ENCODE measurements around the gene PRR11.
"Not testable (repeated sequence)": the region's sequence is repeated elsewhere in the genome, so short reads cannot be mapped to it uniquely, and the experiment has no call there.

Gene PRR11

DNA sequence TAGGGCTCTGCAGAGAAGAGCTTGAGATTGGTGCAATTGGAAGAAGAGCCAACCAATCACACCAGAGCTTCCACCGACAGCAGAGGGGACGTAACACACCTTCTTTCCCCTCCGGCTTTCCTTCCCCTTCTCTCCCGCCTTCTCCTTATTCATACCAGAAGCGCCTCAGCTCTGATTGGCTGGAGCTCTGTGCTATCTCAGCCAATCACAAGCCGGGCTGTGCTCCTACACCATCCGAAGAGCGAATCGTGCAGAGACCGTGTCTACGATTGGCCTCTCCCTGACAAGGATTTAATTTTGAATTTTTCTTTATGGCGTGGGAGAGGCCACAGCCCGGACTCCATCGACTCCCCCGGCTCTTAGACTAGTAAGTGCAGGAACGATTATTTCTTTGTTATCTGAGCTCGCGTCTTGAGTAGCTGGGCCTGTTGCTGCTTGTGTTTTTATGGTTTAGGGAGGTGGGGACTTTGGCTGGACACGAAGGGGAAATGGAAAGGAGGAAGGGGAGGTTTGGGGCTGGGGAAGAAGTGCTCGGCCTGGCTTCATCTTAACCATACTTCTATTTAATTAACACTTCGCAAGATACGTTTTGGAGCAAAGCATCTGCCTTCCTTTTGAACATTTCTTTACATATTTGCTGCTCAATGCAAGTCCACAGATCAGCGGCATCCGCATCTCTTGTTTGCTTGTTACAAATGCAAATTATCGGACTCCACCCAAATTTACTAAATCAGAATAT, at the start of gene PRR11:
PRR11 (plus strand) TSS at position 308 of the 739 bp plus-strand sequence. CDS start 14,007 bp downstream, outside the sequence.
- DNase-seq, result peak; percentile 99

- peak; percentile 81 for DNase-seq
Measured at GRCh38 chr17:59105852-59106462, 49.6 kb upstream of the PRR11 start.

DNA sequence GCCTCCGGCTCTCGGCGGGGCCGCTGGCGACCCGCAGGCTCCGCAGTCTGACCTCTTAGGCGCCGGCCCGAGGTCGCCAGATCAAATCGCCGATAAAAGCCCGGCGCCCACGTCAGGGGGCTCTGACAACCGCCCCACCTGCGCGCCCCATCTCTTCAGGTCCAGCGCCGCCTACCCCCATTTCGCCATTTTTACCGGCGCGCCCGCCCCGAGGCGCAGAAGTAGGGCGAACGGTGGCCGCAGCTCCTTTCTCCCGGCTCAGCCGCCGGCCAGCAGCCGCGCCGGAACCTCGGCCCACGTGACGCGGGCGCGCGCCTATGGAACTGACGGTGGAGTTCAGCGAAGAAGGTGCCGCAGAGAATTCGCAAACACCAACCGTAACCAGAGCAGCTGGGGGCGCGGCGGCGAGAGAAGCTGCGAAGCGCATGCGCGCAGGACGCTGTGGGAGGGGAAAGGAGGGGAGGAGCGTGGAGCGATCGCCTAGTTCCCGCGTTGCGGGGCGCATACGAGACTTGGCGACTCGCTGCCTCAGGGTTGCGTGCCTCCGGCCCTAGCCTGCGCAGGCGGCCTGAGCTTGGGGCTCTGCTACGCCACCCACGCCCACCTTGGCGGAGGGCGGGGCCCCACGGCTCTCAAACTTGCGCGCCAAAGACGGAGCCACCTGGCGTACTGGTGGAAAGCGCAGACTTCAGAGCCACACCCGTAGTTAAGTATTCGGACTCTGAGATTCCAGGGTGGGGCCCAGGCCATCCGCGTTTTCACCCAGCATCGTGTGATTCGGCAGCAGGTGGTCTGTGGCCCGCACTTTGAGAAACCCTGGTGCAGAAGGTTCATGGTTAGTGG, 48.9 kb upstream of the PRR11 start, which contains the start of gene TRIM37:
TRIM37 (minus strand) TSS at position 418 of the 843 bp plus-strand sequence. CDS start 419 bp downstream, outside the sequence.
- DNase-seq, result peak; percentile 99

GRCh38 chr17:59107306-59107670, 48.3 kb upstream of the PRR11 start:
- no peak for DNase-seq

DNA sequence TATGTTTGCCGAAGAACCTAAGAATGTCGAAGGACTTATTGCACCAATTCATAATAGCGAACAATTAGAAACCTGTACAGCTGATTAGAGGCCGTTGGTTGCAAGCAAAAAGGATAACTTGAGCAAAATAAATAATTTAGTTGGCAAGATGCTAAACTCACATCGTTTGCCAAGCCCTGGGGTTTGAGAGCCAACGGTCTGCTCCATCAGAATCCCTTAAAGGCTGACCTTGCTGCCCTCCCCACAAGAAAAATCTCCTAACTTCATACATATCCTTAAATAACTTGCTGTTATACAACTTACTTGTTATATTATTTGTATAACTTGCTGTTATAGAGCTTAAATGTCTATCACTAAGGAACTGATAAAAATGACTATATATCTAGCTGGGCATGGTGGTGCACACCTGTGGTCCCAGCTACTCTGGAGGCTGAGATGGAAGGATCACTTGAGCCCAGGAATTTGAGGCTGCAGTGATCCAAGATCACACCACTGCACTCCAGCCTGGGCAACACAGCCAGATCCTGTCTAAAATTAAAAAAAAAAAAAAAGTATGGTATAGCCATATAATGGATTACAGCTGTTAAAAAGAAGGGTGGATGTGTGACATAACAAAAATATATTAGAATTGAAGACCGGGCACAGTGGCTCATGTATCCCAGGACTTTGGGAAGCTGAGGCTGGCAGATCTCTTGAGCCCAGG, 47.0 kb upstream of the PRR11 start:
- DNase-seq, result no peak

GRCh38 chr17:59110973-59111372, 44.6 kb upstream of the PRR11 start:
- no peak for DNase-seq

DNA sequence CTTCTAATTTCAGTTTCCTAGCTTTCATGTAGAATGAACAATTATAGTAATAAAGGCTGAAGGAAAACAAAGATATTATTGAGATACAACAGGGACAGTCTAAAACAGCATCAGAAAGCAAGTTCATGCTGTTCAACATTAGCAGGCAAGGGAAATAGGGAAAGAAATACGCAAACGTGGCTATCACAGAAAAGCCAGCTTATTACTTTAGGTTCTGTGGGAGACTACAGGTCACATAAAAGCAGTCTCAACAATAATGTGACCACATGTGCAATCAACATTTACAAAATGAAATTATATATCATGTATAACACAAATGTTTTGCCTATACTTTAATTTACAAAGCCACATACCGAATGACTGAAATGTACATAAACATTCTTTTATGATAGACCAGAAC, 44.0 kb upstream of the PRR11 start:
- DNase-seq, result no peak

GRCh38 chr17:59115474-59115873, 40.1 kb upstream of the PRR11 start:
- DNase-seq, result no peak

GRCh38 chr17:59121901-59122480, 33.6 kb upstream of the PRR11 start:
- no peak for DNase-seq

DNA sequence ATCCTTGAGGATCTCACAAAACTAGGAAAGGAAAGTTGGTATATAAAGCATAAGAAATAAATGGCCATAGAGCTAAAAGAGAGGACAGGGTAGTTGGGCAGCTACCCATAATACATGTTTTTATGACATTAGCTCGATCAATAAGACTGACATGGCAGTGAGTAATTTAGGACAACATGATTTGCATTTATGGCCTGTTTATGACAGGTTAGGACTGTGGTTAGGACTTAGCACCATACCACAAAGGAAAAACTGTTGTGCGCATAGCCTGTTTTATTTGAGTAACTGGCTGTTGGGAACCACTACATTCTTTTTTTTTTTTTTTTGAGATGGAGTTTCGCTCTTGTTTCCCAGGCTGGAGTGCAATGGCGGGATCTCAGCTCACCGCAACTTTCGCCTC, 30.9 kb upstream of the PRR11 start:
- no peak for DNase-seq

DNA sequence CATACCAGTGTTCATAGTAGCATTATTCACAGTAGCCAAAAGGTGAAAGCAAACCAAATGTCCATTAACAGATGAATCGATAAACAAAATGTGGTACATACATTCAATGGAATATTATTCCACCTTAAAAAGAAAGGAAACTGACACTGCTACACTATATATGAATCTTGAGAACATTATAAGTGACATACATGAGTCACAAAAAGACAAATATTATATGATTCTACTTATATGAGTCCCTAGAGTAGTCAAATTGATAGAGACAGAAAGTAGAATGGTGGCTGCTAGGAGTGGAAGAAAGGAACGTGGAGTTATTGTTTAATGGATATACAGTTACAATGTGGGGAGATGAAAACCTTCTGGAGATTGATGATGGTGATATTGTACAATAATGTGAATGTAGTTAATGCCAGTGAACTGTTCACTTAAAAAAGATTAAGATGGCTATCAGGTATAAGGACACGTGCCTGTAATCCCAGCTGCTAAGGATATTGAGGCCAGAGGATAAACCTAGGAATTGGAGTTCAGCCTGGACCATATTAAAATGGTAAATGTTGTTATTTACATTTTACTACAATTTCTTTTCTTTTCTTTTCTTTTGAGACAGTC, 28.6 kb upstream of the PRR11 start:
- no peak for DNase-seq

- DNase-seq, result no peak
Measured at GRCh38 chr17:59129814-59130213, 25.7 kb upstream of the PRR11 start.

DNA sequence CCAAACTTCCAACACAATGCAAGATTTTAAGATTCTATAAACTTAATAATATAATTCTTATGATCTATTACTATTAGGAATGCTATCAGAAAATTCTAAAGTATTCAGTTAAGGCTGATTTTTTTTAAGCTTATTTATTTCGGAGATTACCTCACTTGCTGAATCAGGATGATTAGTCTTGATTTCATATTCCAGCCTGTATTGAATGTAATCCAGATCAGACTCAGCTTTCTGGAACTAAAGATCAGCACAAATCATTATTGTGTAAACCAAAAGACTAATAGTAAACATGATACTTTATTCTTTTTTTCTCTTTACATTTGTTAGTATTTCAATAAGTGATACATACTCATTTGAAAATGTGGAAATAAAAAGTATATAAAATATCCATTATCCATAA, 24.4 kb upstream of the PRR11 start:
- no peak for DNase-seq

DNA sequence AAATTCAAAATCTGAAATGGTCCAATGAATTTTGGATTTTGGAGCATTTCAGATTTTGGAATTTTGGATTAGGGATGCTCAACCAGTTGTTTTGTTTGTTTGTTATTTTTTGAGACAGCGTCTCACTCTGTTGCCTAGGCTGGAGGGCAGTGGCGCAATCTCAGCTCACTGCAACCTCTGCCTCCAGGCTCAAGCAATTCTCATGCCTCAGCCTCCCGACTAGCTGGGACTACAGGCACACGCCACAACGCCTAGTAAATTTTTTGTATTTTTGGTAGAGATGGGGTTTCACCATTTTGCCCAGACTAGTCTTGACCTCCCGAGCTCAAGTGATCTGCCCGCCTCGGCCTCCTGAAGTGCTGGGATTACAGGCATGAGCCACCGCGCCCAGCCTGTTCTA, 17.2 kb upstream of the PRR11 start:
- DNase-seq, result not testable (repeated sequence)

- no peak for DNase-seq
Measured at GRCh38 chr17:59139939-59140338, 15.6 kb upstream of the PRR11 start.

- DNase-seq, result no peak
Measured at GRCh38 chr17:59141860-59142259, 13.7 kb upstream of the PRR11 start.

DNA sequence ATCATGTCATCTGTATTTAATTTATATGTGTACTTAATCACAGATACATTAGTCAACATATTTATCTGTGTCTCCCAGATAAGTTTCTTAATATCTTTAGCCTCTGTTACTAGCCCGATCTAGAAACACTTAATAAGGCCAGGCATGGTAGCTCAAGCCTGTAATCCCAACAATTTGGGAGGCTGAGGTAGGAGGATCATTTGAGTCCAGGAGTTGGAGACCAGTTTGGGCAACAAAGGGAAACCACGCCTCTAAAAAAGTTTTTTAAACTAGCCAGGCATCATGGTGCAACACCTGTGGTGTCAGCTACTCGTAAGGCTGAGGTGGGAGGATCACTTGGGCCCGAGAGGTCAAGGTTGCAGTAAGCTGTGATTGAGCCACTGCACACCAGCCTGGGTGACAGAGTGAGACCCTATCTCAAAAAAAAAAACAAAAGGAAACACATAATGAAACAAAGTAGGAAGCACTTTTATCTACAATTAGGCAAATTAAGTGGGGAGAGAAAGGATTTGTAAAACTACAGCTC, 9.9 kb upstream of the PRR11 start:
- DNase-seq, result no peak

DNA sequence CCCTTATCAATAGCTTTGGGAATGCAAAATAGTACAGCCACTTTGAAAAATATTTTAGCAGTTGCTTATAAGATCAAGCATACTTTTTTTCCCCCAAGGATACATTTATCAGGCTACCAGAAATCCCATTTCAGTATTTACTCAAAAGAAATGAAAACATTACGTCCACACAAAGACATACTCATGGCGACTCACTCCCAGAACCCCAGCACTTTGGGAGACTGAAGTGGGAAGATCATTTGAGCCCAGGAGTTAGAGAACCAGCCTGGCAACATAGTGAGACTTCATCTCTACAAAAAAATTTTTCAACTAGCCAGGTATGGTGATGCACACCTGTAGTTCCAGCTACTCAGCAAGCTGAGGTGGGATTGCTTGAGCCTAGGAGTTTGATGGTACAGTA, 6.5 kb upstream of the PRR11 start:
- no peak for DNase-seq

GRCh38 chr17:59149841-59150511, 5.6 kb upstream of the PRR11 start:
- DNase-seq, result peak; percentile 14

- DNase-seq, result peak; percentile 20
Measured at GRCh38 chr17:59151006-59151405, 4.5 kb upstream of the PRR11 start.

DNA sequence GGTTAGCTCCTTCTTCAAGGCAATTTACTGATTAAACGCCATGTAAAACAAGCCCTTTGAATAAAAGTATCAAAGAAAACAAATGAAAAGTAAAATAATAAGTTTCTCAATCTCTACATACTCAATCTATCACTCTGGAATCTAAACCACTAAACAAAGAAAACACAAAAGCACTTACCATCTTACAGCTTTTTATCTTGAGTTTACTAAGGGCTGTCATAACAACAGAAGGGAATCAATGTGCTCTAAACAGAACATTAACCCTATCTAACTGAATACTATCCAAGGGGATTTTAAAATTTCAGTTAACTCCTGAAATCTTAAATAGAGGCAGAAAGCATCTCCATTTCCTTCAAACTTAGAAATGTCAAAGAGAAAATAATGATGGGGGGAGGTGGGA, 4.0 kb upstream of the PRR11 start:
- no peak for DNase-seq

All from CD4-positive, alpha-beta T cell treated with Interleukin-10 for 1 hour (primary cell).